Duodenal mucosa (tissue), 2 donors: ENCODE data around the gene NCOA6.

Experiments used
- H3K27ac ChIP-seq: one replicate; pipeline ENCODE4 v1.7.0; 2013; ENCODE audit warnings: low read depth, low read length
- H3K27me3 ChIP-seq, 2 donors: one replicate each; pipeline ENCODE4 v1.7.0; 2013; ENCODE audit warnings: low read length in 2 of 2, control low read depth in 1 of 2; ENCODE audit not compliant: insufficient read depth in 2 of 2, control insufficient read depth in 1 of 2
- H3K36me3 ChIP-seq, 2 donors: one replicate each; pipeline ENCODE4 v1.7.0; 2013; ENCODE audit warnings: low read length in 2 of 2, control low read depth in 1 of 2; ENCODE audit not compliant: insufficient read depth in 2 of 2, control insufficient read depth in 1 of 2
- H3K4me1 ChIP-seq, 2 donors: one replicate each; pipeline ENCODE4 v1.7.0; 2013; ENCODE audit warnings: low read length in 2 of 2, control low read depth in 1 of 2; ENCODE audit not compliant: insufficient read depth in 2 of 2, control insufficient read depth in 1 of 2
- H3K4me3 ChIP-seq, 2 donors: one replicate each; pipeline ENCODE4 v1.7.0; 2013; ENCODE audit warnings: low read length in 2 of 2, low read depth in 1 of 2
- H3K9ac ChIP-seq, 2 donors: one replicate each; pipeline ENCODE4 v1.7.0; 2013; ENCODE audit warnings: low read length in 2 of 2, low read depth in 1 of 2
- H3K9me3 ChIP-seq, 2 donors: one replicate each; pipeline ENCODE4 v1.7.0; 2013; ENCODE audit warnings: low read length in 2 of 2, control low read depth in 1 of 2; ENCODE audit not compliant: control insufficient read depth in 1 of 2

Gene NCOA6

DNA sequence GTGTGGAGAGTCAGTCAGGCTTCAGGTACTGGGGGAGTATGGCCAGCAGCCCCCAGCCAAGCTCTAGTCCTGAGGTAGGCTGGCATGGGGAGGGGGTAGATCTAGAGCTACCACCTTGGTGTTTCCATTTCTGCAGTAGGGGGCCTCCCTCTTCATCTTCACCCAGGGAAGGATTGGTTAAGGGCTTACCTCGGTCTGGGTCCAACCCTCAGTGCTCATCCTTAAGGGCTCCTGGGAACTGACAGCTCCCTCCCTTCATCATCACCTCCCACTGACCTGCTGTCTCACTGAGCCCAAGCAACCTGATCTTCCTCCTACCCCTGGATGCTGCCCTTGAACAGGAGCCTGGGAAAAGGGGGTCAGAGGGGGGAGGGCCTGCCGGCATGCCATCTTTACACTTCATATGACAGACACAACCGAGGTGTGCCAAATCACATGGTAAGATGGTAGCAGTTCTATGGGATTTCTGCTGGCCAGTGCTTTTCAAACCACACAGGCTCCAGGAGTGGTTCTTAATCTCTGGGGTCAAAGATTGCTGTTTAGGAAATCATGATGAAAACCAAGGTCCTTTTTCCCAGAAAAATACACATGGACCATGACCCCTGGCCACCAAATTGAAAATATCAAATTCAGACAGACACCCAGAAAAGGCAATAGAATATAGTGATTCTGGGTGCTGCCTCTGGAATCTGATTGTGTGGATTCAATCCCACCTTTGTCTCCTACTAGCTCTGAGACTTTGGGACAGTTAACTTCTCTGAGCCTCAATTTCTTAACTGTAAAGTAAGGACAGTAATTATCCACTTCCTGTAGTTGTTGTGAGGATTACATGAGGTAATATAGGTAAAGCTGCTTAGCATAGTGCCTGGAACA is 118.3 kb downstream of the NCOA6 start:
- Histone ChIP-seq H3K27ac (no peak overlapping the region), H3K36me3 (peaks cover 3 to 4% of the 10 kb centered on the region in 2 donors), H3K4me3 (no peak overlapping the region), H3K9ac (no peak overlapping the region), H3K4me1 (peaks cover 45 to 51% of the 10 kb centered on the region in 2 donors), H3K27me3 (no peaks in the 10 kb centered on the region), H3K9me3 (no peaks in the 10 kb centered on the region)

DNA sequence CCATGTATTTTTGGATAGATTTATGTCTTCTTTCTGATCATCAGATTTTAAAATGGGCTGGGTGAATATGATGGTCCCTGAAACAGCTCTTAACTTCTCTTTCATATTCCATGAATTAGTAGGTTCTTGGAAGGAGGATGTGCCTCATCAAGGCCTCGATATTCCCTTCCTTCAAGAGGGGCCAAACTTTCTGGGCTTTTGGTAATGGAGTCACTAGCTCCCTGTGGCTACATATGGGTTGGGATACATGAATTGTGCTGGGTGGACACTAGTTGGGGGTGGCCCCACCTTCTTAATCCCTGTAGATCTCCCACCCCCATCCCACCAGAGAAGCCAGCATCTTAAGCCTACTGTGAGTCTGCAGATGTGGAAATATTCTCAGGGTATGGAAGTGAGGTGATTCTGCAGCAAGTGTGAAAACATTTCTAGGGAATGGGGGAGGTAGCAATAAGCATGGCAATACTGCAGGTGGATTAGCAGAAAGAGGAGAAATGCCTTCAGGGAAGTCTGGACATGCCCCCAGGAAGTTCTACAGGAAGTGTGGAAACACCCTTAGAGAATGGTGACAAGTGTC is 119.1 kb downstream of the NCOA6 start:
- Histone ChIP-seq H3K4me3 (peak overlapping the region; percentile 10 to 86), H3K4me1 (peaks cover 44 to 49% of the 10 kb centered on the region in 2 donors), H3K27ac (peak overlapping the region; percentile 100), H3K9ac (peak overlapping the region in 1 of 2 donors; percentile 79), H3K27me3 (no peaks in the 10 kb centered on the region), H3K9me3 (no peaks in the 10 kb centered on the region), H3K36me3 (peaks cover 3 to 4% of the 10 kb centered on the region in 2 donors)

DNA sequence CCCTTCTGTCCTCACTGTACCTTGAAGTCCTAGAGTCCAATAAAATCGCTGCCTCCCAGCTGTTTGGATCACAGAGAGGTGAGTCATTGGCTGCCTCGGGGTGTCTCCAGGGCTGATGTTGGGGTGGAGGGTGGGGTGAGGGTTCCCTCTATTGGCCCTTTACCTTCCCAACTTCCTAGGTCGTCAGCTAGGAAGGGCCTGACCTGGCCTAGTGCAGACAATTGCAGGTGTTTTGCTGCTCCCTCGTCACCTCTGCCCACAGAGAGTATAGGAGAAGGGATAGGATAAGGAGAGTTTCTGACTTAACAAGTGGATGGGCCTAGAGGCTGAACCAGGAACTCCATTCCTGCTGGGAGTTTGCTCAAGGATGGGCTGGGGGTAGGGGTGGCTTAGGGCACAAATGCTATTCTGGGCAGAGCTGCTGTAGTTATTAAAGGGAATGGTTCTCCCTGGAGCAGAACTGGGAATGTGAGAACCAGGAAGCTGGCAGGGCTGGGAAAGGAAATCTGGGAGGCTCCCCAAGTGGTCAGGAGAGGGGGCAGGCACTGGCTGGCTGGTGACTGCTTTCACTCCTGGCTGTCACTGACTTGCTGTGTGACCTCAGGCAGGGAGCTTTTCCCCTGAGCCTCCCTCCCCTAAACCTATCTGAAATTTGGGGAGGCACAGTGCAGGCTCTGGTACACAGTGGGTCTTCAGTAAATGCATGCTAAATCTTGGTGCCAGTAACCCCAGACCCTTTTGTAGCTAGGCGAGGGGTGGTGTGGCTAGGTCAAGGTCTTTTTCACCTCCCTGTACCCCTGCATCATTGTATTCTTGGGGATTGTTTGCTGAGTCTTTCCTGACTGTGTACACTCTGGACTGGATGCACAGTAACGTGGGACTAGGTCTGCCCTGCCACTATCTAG is 119.8 kb downstream of the NCOA6 start:
- H3K27me3 ChIP-seq, result no peaks in the 10 kb centered on the region

DNA sequence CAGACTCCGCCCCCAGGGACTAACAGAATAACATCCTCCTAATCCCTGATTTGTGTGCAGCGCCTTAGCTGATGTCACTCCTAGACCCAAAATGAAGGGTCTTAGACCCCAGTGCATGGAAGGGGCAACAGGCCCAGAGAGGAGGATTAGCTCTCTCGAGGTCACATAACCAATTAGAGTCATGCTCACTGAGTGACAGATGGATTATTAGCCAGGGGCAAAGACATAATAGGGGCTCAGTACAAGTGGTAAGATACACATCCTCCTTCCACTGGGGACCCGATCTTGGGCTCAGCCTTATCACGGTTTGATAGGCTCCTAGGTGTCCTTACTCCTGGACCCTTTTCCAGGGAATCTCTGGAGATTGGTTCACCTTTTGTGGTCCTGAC is 120.4 kb downstream of the NCOA6 start:
- H3K27me3 ChIP-seq, result no peaks in the 10 kb centered on the region
- peaks cover 37 to 41% of the 10 kb centered on the region in 2 donors for H3K4me1 ChIP-seq
- H3K9me3 ChIP-seq, result no peaks in the 10 kb centered on the region
- H3K4me3 ChIP-seq, result peak overlapping the region; percentile 86 to 93
- H3K36me3 ChIP-seq, result no peaks in the 10 kb centered on the region
- H3K9ac ChIP-seq, result peak overlapping the region; percentile 79 to 83
- H3K27ac ChIP-seq, result peak overlapping the region; percentile 100

More for the DNA sequence above, 119.8 kb downstream of the NCOA6 start:
- peaks cover 44 to 47% of the 10 kb centered on the region in 2 donors for H3K4me1 ChIP-seq
- peak overlapping the region; percentile 79 to 83 for H3K9ac ChIP-seq
- peak overlapping the region; percentile 100 for H3K27ac ChIP-seq
- peak overlapping the region; percentile 86 to 93 for H3K4me3 ChIP-seq
- H3K9me3 ChIP-seq, result no peaks in the 10 kb centered on the region
- H3K36me3 ChIP-seq, result no peaks in the 10 kb centered on the region

DNA sequence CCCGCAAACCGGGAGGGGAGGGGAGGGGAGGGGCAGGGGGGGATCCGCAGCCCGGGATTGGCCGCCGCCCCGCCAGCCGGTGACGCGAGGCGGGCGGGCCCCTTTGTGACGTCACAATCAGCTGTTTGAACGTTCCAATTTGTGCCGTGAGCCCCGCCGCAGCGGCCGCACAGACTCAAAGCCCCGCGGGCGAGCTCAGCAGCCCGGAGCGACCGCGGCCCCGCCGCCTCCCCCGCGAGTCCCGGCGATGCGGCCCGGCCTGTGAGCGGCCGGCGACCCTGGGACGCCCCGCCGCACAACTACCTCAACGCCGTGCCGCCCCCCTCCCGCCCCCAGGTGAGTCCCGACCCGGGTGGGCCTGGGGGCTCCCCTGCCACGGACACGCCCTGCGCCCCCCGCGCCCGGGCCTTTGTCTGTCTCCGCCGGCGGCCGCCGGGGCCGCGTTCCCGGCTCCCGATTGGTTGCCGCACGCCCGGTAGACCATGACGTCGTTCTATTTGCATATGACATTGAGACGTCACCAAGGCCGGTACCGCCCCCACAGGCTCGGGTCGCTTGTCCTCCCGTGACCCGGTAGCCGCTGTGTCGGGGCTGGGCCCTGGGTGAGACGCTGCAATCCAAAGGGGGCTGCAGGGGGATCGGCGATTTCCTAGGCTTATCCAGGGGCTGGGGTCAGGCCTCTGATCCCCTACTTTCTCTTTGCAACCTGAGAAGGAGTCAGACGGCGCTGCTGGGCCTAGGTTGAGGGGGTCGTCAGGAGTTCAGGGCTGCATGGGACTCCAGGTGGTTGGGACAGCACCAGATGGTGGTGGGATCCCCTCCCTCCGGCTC is 121.1 kb downstream of the NCOA6 start, which contains the start of gene TP53INP2:
TSS of gene TP53INP2 (plus strand) at position 168 of the 831 bp plus-strand sequence. CDS start 4,396 bp downstream, outside the sequence.
- Histone ChIP-seq H3K27ac (peak within 1 kb of the TSS; percentile 100), H3K4me1 (peaks cover 37 to 41% of the 10 kb centered on the region in 2 donors), H3K4me3 (peak within 1 kb of the TSS; percentile 86 to 93), H3K36me3 (no peaks in the 10 kb centered on the region), H3K27me3 (no peaks in the 10 kb centered on the region), H3K9me3 (no peaks in the 10 kb centered on the region), H3K9ac (peak within 1 kb of the TSS; percentile 79 to 96)

DNA sequence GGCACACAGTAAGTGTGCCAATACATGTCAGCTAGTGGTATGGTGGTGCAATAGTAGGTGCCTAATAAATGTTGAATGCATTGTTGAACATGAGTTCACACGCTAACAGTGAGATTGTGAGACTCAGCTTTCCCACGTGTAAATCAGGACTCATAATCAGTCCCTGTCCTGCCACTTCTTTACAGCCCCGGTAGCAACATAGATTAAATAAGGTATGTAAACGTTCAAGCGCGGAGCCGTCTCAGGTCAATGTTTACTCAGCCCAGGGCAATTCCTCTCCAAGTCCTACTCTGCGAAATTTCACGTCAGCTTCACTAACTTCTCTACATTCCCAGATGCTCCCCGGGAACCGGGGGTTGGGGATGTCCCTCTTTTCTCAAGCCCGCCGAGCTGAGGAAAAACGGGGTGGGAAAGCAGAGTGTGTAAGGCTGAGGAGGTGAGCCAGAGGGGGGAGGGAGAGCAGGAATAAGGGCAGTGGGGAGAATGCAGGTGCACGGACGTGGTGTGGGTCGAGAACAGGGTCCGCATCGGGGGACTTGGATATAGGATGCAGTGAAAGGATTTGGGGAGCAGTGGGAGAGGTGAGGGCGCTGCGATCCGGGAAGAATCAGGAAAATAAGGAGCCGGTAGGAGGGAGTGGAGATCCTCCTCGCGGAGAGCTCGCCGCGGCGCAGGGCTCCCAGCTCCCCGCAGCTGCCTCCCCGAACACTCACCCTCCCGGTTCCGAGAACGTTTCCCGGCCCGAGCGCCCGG is 121.9 kb downstream of the NCOA6 start:
- H3K27ac ChIP-seq, result peak overlapping the region; percentile 80
- no peaks in the 10 kb centered on the region for H3K27me3 ChIP-seq
- H3K9me3 ChIP-seq, result no peaks in the 10 kb centered on the region
- H3K4me3 ChIP-seq, result peak overlapping the region; percentile 86 to 93
- H3K9ac ChIP-seq, result peak overlapping the region; percentile 79 to 96
- peaks cover 34 to 39% of the 10 kb centered on the region in 2 donors for H3K4me1 ChIP-seq
- H3K36me3 ChIP-seq, result no peaks in the 10 kb centered on the region

DNA sequence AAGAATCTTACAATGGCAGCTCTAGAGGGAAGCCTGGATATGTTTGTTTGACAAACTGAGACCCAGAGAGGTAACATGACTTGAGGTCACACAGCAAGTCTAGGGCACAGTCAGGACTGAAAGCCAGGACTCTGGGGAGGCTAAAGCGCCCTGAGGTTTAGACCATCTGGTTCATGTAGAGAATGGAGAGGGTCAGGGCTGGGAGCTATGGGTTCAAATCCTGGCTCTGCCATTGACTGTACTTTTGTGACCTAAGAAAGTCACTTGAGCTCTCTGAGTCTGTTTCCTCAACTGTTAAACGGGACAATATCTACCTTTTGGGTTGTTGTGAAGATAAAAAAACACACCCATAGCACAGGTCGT is 122.4 kb downstream of the NCOA6 start:
- Histone ChIP-seq H3K9ac (peak overlapping the region; percentile 79 to 96), H3K4me3 (no peak overlapping the region), H3K9me3 (no peaks in the 10 kb centered on the region), H3K4me1 (peaks cover 34 to 35% of the 10 kb centered on the region in 2 donors), H3K27ac (no peak overlapping the region), H3K27me3 (no peaks in the 10 kb centered on the region), H3K36me3 (no peaks in the 10 kb centered on the region)

DNA sequence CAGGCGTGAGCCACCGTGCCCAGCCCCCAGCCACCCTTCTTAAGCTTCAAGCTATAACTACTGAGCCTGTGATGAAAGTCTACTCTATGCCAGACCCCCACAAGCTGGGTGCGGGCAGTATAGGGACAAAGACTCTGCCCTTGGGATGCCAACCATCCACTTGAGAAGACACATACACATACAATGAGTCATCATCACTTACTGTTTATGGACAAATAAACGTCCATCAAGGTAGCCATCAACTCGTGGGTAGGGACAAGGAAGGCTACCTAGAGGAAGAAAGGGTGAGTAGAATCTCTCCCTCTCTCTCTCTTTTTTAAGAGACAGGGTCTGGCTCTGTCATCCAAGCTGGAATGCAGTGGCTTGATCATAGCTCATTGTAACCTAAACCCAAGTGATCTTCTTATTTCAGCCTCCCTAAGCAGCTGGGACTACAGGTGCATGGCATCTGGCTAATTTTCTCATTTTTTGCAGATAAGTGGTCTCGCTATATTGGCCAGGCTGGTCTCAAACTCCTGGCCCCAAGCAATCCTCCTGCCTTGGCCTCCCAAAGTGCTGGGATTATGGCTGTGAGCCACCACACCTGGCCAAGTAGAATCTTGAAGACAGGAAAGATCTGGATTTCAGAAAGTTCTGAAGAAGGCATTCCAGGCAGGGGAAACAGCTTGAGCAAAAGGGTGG is 123.9 kb downstream of the NCOA6 start:
- no peaks in the 10 kb centered on the region for H3K36me3 ChIP-seq
- no peaks in the 10 kb centered on the region for H3K9me3 ChIP-seq
- H3K27me3 ChIP-seq, result no peaks in the 10 kb centered on the region

More for the DNA sequence above, 123.9 kb downstream of the NCOA6 start:
- Histone ChIP-seq H3K4me3 (no peak overlapping the region), H3K4me1 (peaks cover 23 to 25% of the 10 kb centered on the region in 2 donors), H3K9ac (no peak overlapping the region), H3K27ac (no peak overlapping the region)
